ENCODE results near the gene PRDX2.

The PRDX2 gene

GRCh38 chr19:12779162-12779993 is 22.2 kb downstream of the PRDX2 start:
- DNase-seq: no peak

- no peak for DNase-seq
These were observed 22.8 kb downstream of the PRDX2 start for GRCh38 chr19:12778905-12779161.

- peak; percentile 23 for DNase-seq
These were observed 23.3 kb downstream of the PRDX2 start for GRCh38 chr19:12778017-12778904.

GRCh38 chr19:12777217-12778016 is 24.2 kb downstream of the PRDX2 start:
- DNase-seq: peak; percentile 44

- peak; percentile 64 for DNase-seq
These were observed 26.7 kb downstream of the PRDX2 start, which contains the start of gene HOOK2 for GRCh38 chr19:12774588-12775555. Gene HOOK2 (minus strand): TSS chr19:12775552. CDS start chr19:12775449, 103 bp downstream.

- DNase-seq: no peak
These were observed 28.0 kb downstream of the PRDX2 start for GRCh38 chr19:12773571-12773970.

GRCh38 chr19:12772323-12772722 is 29.3 kb downstream of the PRDX2 start:
- DNase-seq: no peak

- DNase-seq: no peak
These were observed 30.7 kb downstream of the PRDX2 start for GRCh38 chr19:12770922-12771321.

- no peak for DNase-seq
These were observed 31.9 kb downstream of the PRDX2 start for GRCh38 chr19:12769689-12770088.

- DNase-seq: no peak
These were observed 33.9 kb downstream of the PRDX2 start for GRCh38 chr19:12767666-12768065.

- DNase-seq: no peak
These were observed 34.5 kb downstream of the PRDX2 start for GRCh38 chr19:12767150-12767549.

- DNase-seq: no peak
These were observed 35.5 kb downstream of the PRDX2 start for GRCh38 chr19:12766051-12766521.

- no peak for DNase-seq
These were observed 36.9 kb downstream of the PRDX2 start for GRCh38 chr19:12764698-12765097.

- DNase-seq: no peak
These were observed 38.5 kb downstream of the PRDX2 start for GRCh38 chr19:12763100-12763499.

- no peak for DNase-seq
These were observed 41.9 kb downstream of the PRDX2 start for GRCh38 chr19:12759686-12760085.

GRCh38 chr19:12757544-12758274 is 43.9 kb downstream of the PRDX2 start:
- DNase-seq: peak; percentile 32

GRCh38 chr19:12756150-12756883 is 45.3 kb downstream of the PRDX2 start:
- DNase-seq: no peak

- DNase-seq: no peak
These were observed 47.0 kb downstream of the PRDX2 start for GRCh38 chr19:12754465-12755196.

GRCh38 chr19:12752056-12752781 is 49.4 kb downstream of the PRDX2 start:
- no peak for DNase-seq

All from NCI-H345 (cell line).